IMR-90 (cell line): Measurements from ENCODE around the gene HMGCS2. TPM values are rescaled to one million over a fixed set of nuclear protein-coding genes. Genes with fewer than 3 reads are reported as not detected.

Experiments
- ATAC-seq: fragments of 200-7000 bp; cut with Tn5 transposase; 2 replicates; pipeline ENCODE4 v1.9.1; 2020; ENCODE audit warnings: low read depth, mild to moderate bottlenecking, moderate library complexity
- BruUV-seq: library from RNA; stranded (reverse); fragments of 400-500 nt; replicated peaks from 2 replicates; lab custom pipeline; 2021; lab: Mats Ljungman, UMichigan
- CTCF ChIA-PET: fragments of 300-600 bp; formaldehyde crosslinking; extraction: SDS; loops from one replicate; lab custom pipeline; 2021; ENCODE audit warnings: antibody characterized with exemption; lab: Yijun Ruan, JAX
- POLR2A ChIA-PET: fragments of 300-600 bp; sonication (Branson Sonifier 250); formaldehyde crosslinking; loops from one replicate; lab custom pipeline; 2022; ENCODE audit warnings: antibody characterized with exemption; ENCODE audit not compliant: unreplicated experiment; lab: Charles Lee
- DNase-seq: peaks from one replicate; pipeline ENCODE4 v3.0.0; 2013
- H2AFZ ChIP-seq: replicated peaks from 2 replicates; pipeline ENCODE3; 2013; ENCODE audit warnings: low read length, mild to moderate bottlenecking; ENCODE audit not compliant: poor library complexity
- H2AK5ac ChIP-seq: 2 replicates; pipeline ENCODE4 v1.6.1; 2013; ENCODE audit warnings: low read depth, low read length, inconsistent platforms
- H2AK9ac ChIP-seq: replicated peaks from 2 replicates; pipeline ENCODE3; 2013; ENCODE audit warnings: mild to moderate bottlenecking, low read depth, low read length, moderate library complexity; ENCODE audit not compliant: poor library complexity
- H2BK120ac ChIP-seq: 2 replicates; pipeline ENCODE4 v1.6.1; 2013; ENCODE audit warnings: low read depth, low read length, inconsistent platforms
- H2BK15ac ChIP-seq: 3 replicates; pipeline ENCODE4 v1.6.1; 2013; ENCODE audit warnings: low read depth, low read length, inconsistent platforms
- H2BK20ac ChIP-seq: 2 replicates; pipeline ENCODE4 v1.6.1; 2013; ENCODE audit warnings: low read depth, mild to moderate bottlenecking, inconsistent platforms, low read length, moderate library complexity
- H2BK5ac ChIP-seq: 2 replicates; pipeline ENCODE4 v1.6.1; 2013; ENCODE audit warnings: mild to moderate bottlenecking, low read depth, low read length, inconsistent platforms; ENCODE audit not compliant: poor library complexity, severe bottlenecking
- H3K14ac ChIP-seq: replicated peaks from 2 replicates; pipeline ENCODE4 v1.6.1; 2013; ENCODE audit warnings: low read depth, low read length, inconsistent platforms
- H3K18ac ChIP-seq: 2 replicates; pipeline ENCODE4 v1.6.1; 2013; ENCODE audit warnings: low read depth, low read length, control low read depth
- H3K23ac ChIP-seq: 2 replicates; pipeline ENCODE4 v1.6.1; 2013; ENCODE audit warnings: low read depth, low read length, inconsistent platforms
- H3K27ac ChIP-seq: 2 replicates; pipeline ENCODE4 v1.5.1; 2013; ENCODE audit warnings: mild to moderate bottlenecking, control low read depth, low read length; ENCODE audit not compliant: insufficient read depth
- H3K27me3 ChIP-seq: 2 replicates; pipeline ENCODE4 v1.6.1; 2013; ENCODE audit warnings: low read length; ENCODE audit not compliant: control insufficient read depth, insufficient read depth
- H3K36me3 ChIP-seq: 2 replicates; pipeline ENCODE4 v1.6.1; 2013; ENCODE audit warnings: low read length, mixed read lengths; ENCODE audit not compliant: control insufficient read depth, insufficient read depth
- H3K4ac ChIP-seq: 2 replicates; pipeline ENCODE4 v1.6.1; 2013; ENCODE audit warnings: low read depth, low read length, inconsistent platforms
- H3K4me1 ChIP-seq: 2 replicates; pipeline ENCODE4 v1.6.1; 2013; ENCODE audit warnings: low read length, mixed read lengths; ENCODE audit not compliant: control insufficient read depth, insufficient read depth
- H3K4me2 ChIP-seq: 2 replicates; pipeline ENCODE4 v1.6.1; 2013; ENCODE audit warnings: low read depth, mild to moderate bottlenecking, control low read depth, low read length, moderate library complexity
- H3K4me3 ChIP-seq: 2 replicates; pipeline ENCODE4 v1.5.1; 2013; ENCODE audit warnings: low read depth, mild to moderate bottlenecking, control low read depth, low read length, moderate library complexity; ENCODE audit not compliant: insufficient read depth
- H3K56ac ChIP-seq: 2 replicates; pipeline ENCODE4 v1.6.1; 2013; ENCODE audit warnings: low read length, inconsistent platforms; ENCODE audit not compliant: insufficient read depth; ENCODE audit errors: extremely low read depth
- H3K79me1 ChIP-seq, 2 experiments: 2 replicates each; pipeline ENCODE4 v1.6.1; 2013; ENCODE audit warnings: low read length in 2 of 2, inconsistent platforms in 1 of 2, low read depth in 1 of 2
- H3K9ac ChIP-seq: 2 replicates; pipeline ENCODE4 v1.6.1; 2013; ENCODE audit warnings: low read depth, low read length, control low read depth
- H3K9me1 ChIP-seq: 2 replicates; pipeline ENCODE4 v1.6.1; 2013; ENCODE audit warnings: low read length, inconsistent platforms; ENCODE audit not compliant: insufficient read depth
- H3K9me3 ChIP-seq: 2 replicates; pipeline ENCODE4 v1.6.1; 2013; ENCODE audit warnings: low read length; ENCODE audit not compliant: control insufficient read depth, insufficient read depth
- H4K20me1 ChIP-seq: 2 replicates; pipeline ENCODE4 v1.6.1; 2013; ENCODE audit warnings: low read length, inconsistent platforms; ENCODE audit not compliant: insufficient read depth
- H4K5ac ChIP-seq: 2 replicates; pipeline ENCODE4 v1.6.1; 2013; ENCODE audit warnings: mild to moderate bottlenecking, low read depth, low read length, control low read depth
- H4K8ac ChIP-seq, 2 experiments: 2 replicates each; pipeline ENCODE4 v1.6.1; 2013; ENCODE audit warnings: low read depth in 2 of 2, low read length in 2 of 2, control low read depth in 1 of 2, inconsistent platforms in 1 of 2
- H4K91ac ChIP-seq: 2 replicates; pipeline ENCODE4 v1.6.1; 2013; ENCODE audit warnings: low read depth, low read length, inconsistent platforms; ENCODE audit not compliant: insufficient read depth
- BHLHE40 ChIP-seq: fragments of 150-350 bp; IDR thresholded peaks from 2 replicates; pipeline ENCODE4 v1.6.1; 2016; ENCODE audit warnings: mild to moderate bottlenecking, low read depth, low read length
- CHD1 ChIP-seq: IDR thresholded peaks from 2 replicates; pipeline ENCODE4 v1.6.1; 2012; ENCODE audit warnings: low read depth, low read length, improper control_type of control experiment
- FOS ChIP-seq: fragments of 150-350 bp; IDR thresholded peaks from 2 replicates; pipeline ENCODE4 v1.6.1; 2016; ENCODE audit warnings: low read depth, low read length
- MAZ ChIP-seq: IDR thresholded peaks from 2 replicates; pipeline ENCODE4 v1.6.1; 2012; ENCODE audit warnings: low read depth, mild to moderate bottlenecking, low read length, improper control_type of control experiment, moderate library complexity, borderline replicate concordance
- MXI1 ChIP-seq: IDR thresholded peaks from 2 replicates; pipeline ENCODE4 v1.6.1; 2012; ENCODE audit warnings: low read depth, mild to moderate bottlenecking, low read length, moderate library complexity, borderline replicate concordance
- NFE2L2 ChIP-seq: fragments of 150-350 bp; IDR thresholded peaks from 2 replicates; pipeline ENCODE4 v1.6.1; 2016; ENCODE audit warnings: low read depth, mild to moderate bottlenecking, low read length
- RCOR1 ChIP-seq: IDR thresholded peaks from 2 replicates; pipeline ENCODE4 v1.6.1; 2012; ENCODE audit warnings: mild to moderate bottlenecking, low read length, improper control_type of control experiment; ENCODE audit not compliant: insufficient replicate concordance
- RFX5 ChIP-seq: IDR thresholded peaks from 2 replicates; pipeline ENCODE4 v1.8.0; 2012; ENCODE audit warnings: low read depth, mild to moderate bottlenecking, low read length, moderate library complexity
- WGBS, 2 experiments: methylation state at CpG; one replicate each; pipeline versions ENCODE4 v1.1.5 to v1.1.7; 2013; ENCODE audit warnings: missing lambda C conversion rate in 2 of 2; ENCODE audit not compliant: insufficient read length in 1 of 2; ENCODE audit errors: extremely low coverage in 2 of 2; 5-methylcytosine and 5-hydroxymethylcytosine counted together
- dilution Hi-C: fragments of 300-500 bp; cut with HindIII; formaldehyde crosslinking; loops from one replicate; pipeline ENCODE4 v1.14.3; 2018; ENCODE audit warnings: low sequenced_read_pairs; ENCODE audit not compliant: unreplicated experiment
- in situ Hi-C: fragments of 300-500 bp; cut with MboI; formaldehyde crosslinking; loops from 3 replicates; pipeline ENCODE4 v1.14.3; 2019; ENCODE audit warnings: low sequenced_read_pairs, inconsistent platforms, mixed read lengths
- intact Hi-C: fragments of 100-400 bp; cut with micrococcal nuclease; formaldehyde crosslinking; loops from 2 replicates; pipeline ENCODE4 v1.10.0; 2022
- polyA plus RNA-seq, 3 experiments: library from polyadenylated mRNA; depleted of rRNA; stranded (reverse); fragments of >200 nt; gene quantifications; 2 replicates each; pipeline ENCODE4 v1.2.3, GENCODE V29; 2012; ENCODE audit warnings: low replicate concordance in 1 of 3
- total RNA-seq: library from RNA; depleted of rRNA; stranded (reverse); fragments of >200 nt; gene quantifications from 2 replicates; pipeline ENCODE4 v1.2.3, GENCODE V29; 2012
- TF ChIP-seq, protein P1 (sequence below): fragments of 150-350 bp; IDR thresholded peaks from 2 replicates; pipeline ENCODE4 v1.6.1; 2016; ENCODE audit warnings: low read depth, mild to moderate bottlenecking, low read length, moderate library complexity, borderline replicate concordance
- TF ChIP-seq, protein P2 (sequence below): fragments of 150-350 bp; IDR thresholded peaks from 2 replicates; pipeline ENCODE4 v1.6.1; 2017; ENCODE audit warnings: mild to moderate bottlenecking, antibody characterized with exemption, low read length, low read depth
- TF ChIP-seq, protein P3 (sequence below): conservative IDR thresholded peaks from 2 replicates; pipeline ENCODE4 v1.5.1; 2012; ENCODE audit warnings: mild to moderate bottlenecking, low read depth, low read length, improper control_type of control experiment

The HMGCS2 gene
- total and polyA plus RNA-seq, 2 of the 4 experiments (the other 2 are of a cell fraction), result not detected

DNA sequence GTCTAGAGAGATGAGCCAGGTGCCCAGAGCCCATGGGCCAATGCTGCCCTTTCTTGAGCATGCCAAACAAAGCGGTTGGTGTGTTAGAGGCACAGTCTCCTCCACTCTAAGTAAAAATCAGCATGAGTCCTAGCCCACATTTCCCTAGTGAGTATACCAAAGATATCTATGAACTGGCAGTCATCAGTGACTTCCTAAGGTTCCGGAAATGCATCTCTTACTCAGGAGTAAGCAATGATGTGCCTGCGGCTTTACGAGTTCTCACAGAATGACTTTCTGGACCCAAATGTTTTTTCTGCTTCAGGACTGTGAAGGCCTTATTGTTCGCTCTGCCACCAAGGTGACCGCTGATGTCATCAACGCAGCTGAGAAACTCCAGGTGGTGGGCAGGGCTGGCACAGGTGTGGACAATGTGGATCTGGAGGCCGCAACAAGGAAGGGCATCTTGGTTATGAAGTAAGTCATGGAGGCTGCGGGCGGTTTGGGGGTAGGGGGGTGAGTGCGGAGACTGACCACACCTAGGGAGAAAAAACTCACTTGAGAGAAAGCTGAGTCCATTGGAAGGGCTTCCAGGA lies 47.8 kb downstream of the HMGCS2 start:
- Histone ChIP-seq H4K8ac (no peak overlapping the region), H4K5ac (no peak overlapping the region), H2BK20ac (no peak overlapping the region), H3K4me2 (no peak overlapping the region), H3K27ac (no peak overlapping the region), H2AK5ac (no peak overlapping the region), H2BK15ac (no peak overlapping the region), H3K79me1 (peaks cover 35 to 68% of the 10 kb centered on the region in 2 experiments), H3K4ac (no peak overlapping the region), H2AK9ac (no peak overlapping the region), H3K9me3 (no peaks in the 10 kb centered on the region), H3K9me1 (peaks cover 26% of the 10 kb centered on the region), H2BK120ac (no peak overlapping the region), H4K91ac (no peak overlapping the region), H3K36me3 (peaks cover 52% of the 10 kb centered on the region), H3K18ac (no peak overlapping the region), H3K9ac (no peak overlapping the region), H3K27me3 (no peaks in the 10 kb centered on the region), H2BK5ac (no peak overlapping the region), H3K14ac (no peak overlapping the region), H3K4me1 (no peaks in the 10 kb centered on the region; the same call in 1 of the 2 replicates), H3K56ac (no peak overlapping the region), H4K20me1 (peaks cover 64% of the 10 kb centered on the region), H2AFZ (no peak overlapping the region), H3K23ac (no peak overlapping the region), H3K4me3 (no peak overlapping the region)
- TF ChIP-seq MAZ, result no peak
- TF ChIP-seq, protein P1, sequence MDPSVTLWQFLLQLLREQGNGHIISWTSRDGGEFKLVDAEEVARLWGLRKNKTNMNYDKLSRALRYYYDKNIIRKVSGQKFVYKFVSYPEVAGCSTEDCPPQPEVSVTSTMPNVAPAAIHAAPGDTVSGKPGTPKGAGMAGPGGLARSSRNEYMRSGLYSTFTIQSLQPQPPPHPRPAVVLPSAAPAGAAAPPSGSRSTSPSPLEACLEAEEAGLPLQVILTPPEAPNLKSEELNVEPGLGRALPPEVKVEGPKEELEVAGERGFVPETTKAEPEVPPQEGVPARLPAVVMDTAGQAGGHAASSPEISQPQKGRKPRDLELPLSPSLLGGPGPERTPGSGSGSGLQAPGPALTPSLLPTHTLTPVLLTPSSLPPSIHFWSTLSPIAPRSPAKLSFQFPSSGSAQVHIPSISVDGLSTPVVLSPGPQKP, result no peak
- TF ChIP-seq NFE2L2, result no peak
- TF ChIP-seq, protein P2, sequence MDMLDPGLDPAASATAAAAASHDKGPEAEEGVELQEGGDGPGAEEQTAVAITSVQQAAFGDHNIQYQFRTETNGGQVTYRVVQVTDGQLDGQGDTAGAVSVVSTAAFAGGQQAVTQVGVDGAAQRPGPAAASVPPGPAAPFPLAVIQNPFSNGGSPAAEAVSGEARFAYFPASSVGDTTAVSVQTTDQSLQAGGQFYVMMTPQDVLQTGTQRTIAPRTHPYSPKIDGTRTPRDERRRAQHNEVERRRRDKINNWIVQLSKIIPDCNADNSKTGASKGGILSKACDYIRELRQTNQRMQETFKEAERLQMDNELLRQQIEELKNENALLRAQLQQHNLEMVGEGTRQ, result no peak
- TF ChIP-seq RCOR1, result no peak
- no peak for TF ChIP-seq RFX5
- no peak for TF ChIP-seq MXI1
- TF ChIP-seq, protein P3, sequence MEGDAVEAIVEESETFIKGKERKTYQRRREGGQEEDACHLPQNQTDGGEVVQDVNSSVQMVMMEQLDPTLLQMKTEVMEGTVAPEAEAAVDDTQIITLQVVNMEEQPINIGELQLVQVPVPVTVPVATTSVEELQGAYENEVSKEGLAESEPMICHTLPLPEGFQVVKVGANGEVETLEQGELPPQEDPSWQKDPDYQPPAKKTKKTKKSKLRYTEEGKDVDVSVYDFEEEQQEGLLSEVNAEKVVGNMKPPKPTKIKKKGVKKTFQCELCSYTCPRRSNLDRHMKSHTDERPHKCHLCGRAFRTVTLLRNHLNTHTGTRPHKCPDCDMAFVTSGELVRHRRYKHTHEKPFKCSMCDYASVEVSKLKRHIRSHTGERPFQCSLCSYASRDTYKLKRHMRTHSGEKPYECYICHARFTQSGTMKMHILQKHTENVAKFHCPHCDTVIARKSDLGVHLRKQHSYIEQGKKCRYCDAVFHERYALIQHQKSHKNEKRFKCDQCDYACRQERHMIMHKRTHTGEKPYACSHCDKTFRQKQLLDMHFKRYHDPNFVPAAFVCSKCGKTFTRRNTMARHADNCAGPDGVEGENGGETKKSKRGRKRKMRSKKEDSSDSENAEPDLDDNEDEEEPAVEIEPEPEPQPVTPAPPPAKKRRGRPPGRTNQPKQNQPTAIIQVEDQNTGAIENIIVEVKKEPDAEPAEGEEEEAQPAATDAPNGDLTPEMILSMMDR, result no peak
- TF ChIP-seq FOS, result no peak
- TF ChIP-seq CHD1, result no peak
- TF ChIP-seq BHLHE40, result no peak
- WGBS, 2 experiments, result 94% methylated on average over 6 of the region's 11 CpGs; no CpG with 5 or more reads in 1 of the 2 experiments
- dilution Hi-C loops, result no loop called here
- intact Hi-C loops, result no loop called here
- CTCF ChIA-PET, result interaction anchor here (1.4 kb wide), 1 partner anchor 13 kb away, joined by 3 read pairs; no protein-coding TSS in a partner anchor
- in situ Hi-C loops, result loop anchor here (5.0 kb wide), 1 partner anchor 51 kb away; no protein-coding TSS in a partner anchor
- POLR2A ChIA-PET, result interaction anchor here (0.6 kb wide), 1 partner anchor 129 kb away, joined by 4 read pairs; no protein-coding TSS in a partner anchor
- BruUV-seq, result no TSS peak
- ATAC-seq (no peak), DNase-seq (no peak)
